MM.1S (cell line): ENCODE results near the gene ZFR.

Experiments
- CTCF ChIP-seq: fragments of 300-600 bp; sonication (generic); IDR thresholded peaks from 2 replicates; pipeline ENCODE4 v1.5.1; 2016; ENCODE audit warnings: antibody characterized with exemption, low read length, mixed read lengths
- EZH2 ChIP-seq: fragments of 300-600 bp; sonication (generic); optimal IDR thresholded peaks from 2 replicates; pipeline ENCODE3; 2017; ENCODE audit warnings: low read depth, mild to moderate bottlenecking, antibody characterized with exemption, low read length, mixed read lengths

GRCh38 chr5:32476891-32477290, 32.4 kb upstream of the ZFR start:
- no peak for TF ChIP-seq CTCF
- no peak for TF ChIP-seq EZH2
